ENCODE measurements around the gene NPEPL1.
"Not testable (repeated sequence)": the region's sequence is repeated elsewhere in the genome, so short reads cannot be mapped to it uniquely, and the experiment has no call there.

Gene NPEPL1

DNA sequence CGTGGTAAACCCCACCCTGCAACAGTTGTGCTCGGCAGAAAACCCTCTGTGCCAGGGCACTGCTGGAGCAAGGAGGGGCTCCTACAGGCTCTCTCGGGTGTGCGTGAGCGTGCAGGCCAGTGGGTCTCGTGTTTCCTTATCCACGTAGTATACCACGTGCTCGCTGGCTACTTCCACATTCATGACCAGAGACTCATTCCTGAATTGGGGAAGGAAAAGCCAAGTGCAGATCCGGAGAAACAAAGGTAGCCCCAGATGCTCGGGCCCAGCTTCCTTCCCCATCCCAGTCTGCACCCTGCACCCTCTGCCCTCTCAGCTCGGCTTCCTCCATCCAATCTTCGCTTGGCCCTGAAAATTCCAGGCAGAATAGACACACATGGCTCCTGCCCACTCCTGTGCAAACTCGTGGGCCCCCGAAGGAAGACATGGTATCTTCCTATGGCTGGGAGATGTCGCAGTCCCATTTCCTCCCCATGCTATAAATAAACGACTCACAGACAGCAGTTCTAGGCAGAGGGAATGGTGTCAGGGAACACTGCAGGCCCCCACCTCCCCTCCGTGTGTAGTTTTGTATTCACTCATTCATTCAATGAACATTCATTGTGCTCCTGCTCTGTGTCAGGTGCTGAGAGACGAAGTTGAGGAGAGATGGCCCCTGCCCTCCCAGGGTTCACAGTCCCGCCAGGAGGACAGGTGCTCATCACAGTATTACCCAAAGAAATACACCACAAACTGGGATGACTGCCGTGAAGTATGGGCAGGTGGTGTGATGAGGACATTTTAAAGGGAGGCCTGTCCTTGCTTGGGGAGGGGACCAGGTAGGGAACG, 29.6 kb downstream of the NPEPL1 start:
- TF ChIP-seq CTCF (IDR thresholded peaks at IDR 0.05; ENCODE audit: extremely low read depth, missing control alignments): no peak
- no peak for DNase-seq (ENCODE audit: low spot score)

- TF ChIP-seq CTCF (IDR thresholded peaks at IDR 0.05; ENCODE audit: extremely low read depth, missing control alignments): no peak
- DNase-seq (ENCODE audit: low spot score): no peak
These were observed 30.5 kb downstream of the NPEPL1 start for GRCh38 chr20:58722877-58723627.

- TF ChIP-seq CTCF (IDR thresholded peaks at IDR 0.05; ENCODE audit: extremely low read depth, missing control alignments): no peak
- no peak for DNase-seq (ENCODE audit: low spot score)
These were observed 31.0 kb downstream of the NPEPL1 start for GRCh38 chr20:58723628-58723984.

GRCh38 chr20:58726156-58726555, 33.6 kb downstream of the NPEPL1 start:
- not testable (repeated sequence) for DNase-seq (ENCODE audit: low spot score)

GRCh38 chr20:58731192-58731591, 38.6 kb downstream of the NPEPL1 start:
- no peak for TF ChIP-seq CTCF (IDR thresholded peaks at IDR 0.05; ENCODE audit: extremely low read depth, missing control alignments)
- DNase-seq (ENCODE audit: low spot score): no peak

DNA sequence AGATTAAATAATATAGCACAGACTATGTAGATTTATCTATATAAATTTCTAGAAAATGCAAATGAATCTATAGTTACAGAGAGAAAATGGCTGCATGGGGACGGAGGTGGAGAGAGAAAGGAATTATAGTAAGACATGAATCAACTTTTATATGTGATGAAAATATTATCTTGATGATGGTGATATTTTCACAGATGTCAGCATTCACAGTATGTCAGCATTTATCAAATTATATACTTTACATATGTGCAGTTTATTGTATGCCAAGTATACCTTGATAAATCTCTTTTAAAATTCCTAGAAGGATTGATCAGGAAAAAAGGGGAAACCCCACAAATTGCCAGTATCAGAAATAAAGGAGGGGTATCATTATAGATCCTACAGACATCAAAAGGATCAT, 44.6 kb downstream of the NPEPL1 start:
- DNase-seq (ENCODE audit: low spot score): no peak

More for the DNA sequence above, 44.6 kb downstream of the NPEPL1 start:
- TF ChIP-seq CTCF (IDR thresholded peaks at IDR 0.05; ENCODE audit: extremely low read depth, missing control alignments): no peak

Data from GM20000 (cell line).